Endodermal cell (in vitro differentiated cells): Measurements from ENCODE around the gene HLA-B. TPM values are rescaled to one million over a fixed set of nuclear protein-coding genes. Genes with fewer than 3 reads are reported as not detected.

Experiments
- DNase-seq: peaks from one replicate; pipeline ENCODE4 v3.0.0-alpha.2; 2017
- H3K27ac ChIP-seq: 2 replicates; pipeline ENCODE4 v1.5.1; 2013; ENCODE audit warnings: mild to moderate bottlenecking, low read depth, low read length, moderate library complexity
- H3K27me3 ChIP-seq: 2 replicates; pipeline ENCODE4 v1.6.1; 2013; ENCODE audit warnings: mild to moderate bottlenecking, low read length, moderate library complexity; ENCODE audit not compliant: insufficient read depth, control insufficient read depth, poor library complexity, severe bottlenecking
- H3K36me3 ChIP-seq: 2 replicates; pipeline ENCODE4 v1.7.0; 2013; ENCODE audit warnings: mild to moderate bottlenecking, low read length, moderate library complexity; ENCODE audit not compliant: control insufficient read depth, insufficient read depth
- H3K4me1 ChIP-seq: one replicate; pipeline ENCODE4 v1.7.0; 2013; ENCODE audit warnings: low read length; ENCODE audit not compliant: control insufficient read depth, insufficient read depth
- H3K4me3 ChIP-seq: 2 replicates; pipeline ENCODE4 v1.5.1; 2013; ENCODE audit warnings: mild to moderate bottlenecking, low read length, moderate library complexity
- H3K9ac ChIP-seq: 2 replicates; pipeline ENCODE4 v1.6.1; 2013; ENCODE audit warnings: mild to moderate bottlenecking, low read length, moderate library complexity; ENCODE audit not compliant: poor library complexity, severe bottlenecking; ENCODE audit errors: extremely low read depth
- H3K9me3 ChIP-seq: 2 replicates; pipeline ENCODE4 v1.6.1; 2013; ENCODE audit warnings: mild to moderate bottlenecking, low read length, moderate library complexity; ENCODE audit not compliant: control insufficient read depth
- H3K27ac Mint-ChIP-seq: 2 replicates; pipeline ENCODE4 v1.8.0; 2020; ENCODE audit warnings: mixed read lengths
- H3K27me3 Mint-ChIP-seq: 2 replicates; pipeline ENCODE4 v1.8.0; 2021; ENCODE audit warnings: mild to moderate bottlenecking, mixed read lengths; ENCODE audit not compliant: insufficient read depth
- H3K36me3 Mint-ChIP-seq: 2 replicates; pipeline ENCODE4 v1.8.0; 2020; ENCODE audit warnings: low read depth, mixed read lengths
- H3K4me1 Mint-ChIP-seq: 2 replicates; pipeline ENCODE4 v1.8.0; 2020; ENCODE audit warnings: mixed read lengths
- H3K4me3 Mint-ChIP-seq: 2 replicates; pipeline ENCODE4 v1.8.0; 2020; ENCODE audit warnings: mild to moderate bottlenecking, moderate library complexity, mixed read lengths
- H3K9me3 Mint-ChIP-seq: 2 replicates; pipeline ENCODE4 v1.8.0; 2020; ENCODE audit warnings: mild to moderate bottlenecking, mixed read lengths
- CTCF ChIP-seq: fragments of 200-600 bp; sonication (generic); conservative IDR thresholded peaks from 2 replicates; pipeline ENCODE4 v1.5.0; 2021; ENCODE audit warnings: antibody characterized with exemption, mild to moderate bottlenecking
- WGBS, 2 experiments: methylation state at CpG; one replicate each; pipeline versions ENCODE4 v1.1.5 to v1.1.7; 2013; ENCODE audit warnings: missing lambda C conversion rate in 2 of 2, mixed read lengths in 1 of 2; ENCODE audit not compliant: insufficient coverage in 1 of 2, insufficient read length in 1 of 2; 5-methylcytosine and 5-hydroxymethylcytosine counted together
- total RNA-seq, 2 donors: library from RNA; stranded (reverse); fragmentation: NEBNext Ultra II Directional in 1 of 2; extraction: Animal tissue kit (Norgen Biotek cat#: 25700) in 1 of 2; gene quantifications; 2 replicates in 1 of 2; 3 replicates in 1 of 2; pipeline ENCODE4 v1.2.1, GENCODE V29; 2021

HLA-B gene
- total RNA-seq, 2 donors from 2014 or later: 194 to 1,067 TPM

GRCh38 chr6:31340228-31340627 lies 16.8 kb downstream of the HLA-B start:
- H3K27ac ChIP-seq: no peak overlapping the region
- H3K9me3 ChIP-seq: peaks cover 60% of the 10 kb centered on the region
- H3K27ac Mint-ChIP-seq: no peak overlapping the region

GRCh38 chr6:31339210-31339609 lies 17.8 kb downstream of the HLA-B start:
- Mint-ChIP-seq H3K36me3 (peaks cover 8% of the 10 kb centered on the region), H3K27ac (no peak overlapping the region), H3K4me1 (peaks cover 4% of the 10 kb centered on the region), H3K9me3 (peaks cover 75% of the 10 kb centered on the region), H3K4me3 (no peak overlapping the region), H3K27me3 (peaks cover 34% of the 10 kb centered on the region)
- no peak for DNase-seq
- WGBS, 2 experiments: 50 to 70% methylated on average over 1 to 3 of the region's 3 CpGs
- Histone ChIP-seq H3K4me3 (no peak overlapping the region), H3K9me3 (peaks cover 61% of the 10 kb centered on the region), H3K36me3 (no peaks in the 10 kb centered on the region), H3K27me3 (no peaks in the 10 kb centered on the region), H3K9ac (no peak overlapping the region), H3K4me1 (no peaks in the 10 kb centered on the region), H3K27ac (no peak overlapping the region)
- no peak for TF ChIP-seq CTCF

More at GRCh38 chr6:31340228-31340627, 16.8 kb downstream of the HLA-B start:
- DNase-seq: no peak
- Histone ChIP-seq H3K9ac (no peak overlapping the region), H3K4me3 (no peak overlapping the region), H3K36me3 (no peaks in the 10 kb centered on the region), H3K4me1 (peaks cover 4% of the 10 kb centered on the region), H3K27me3 (no peaks in the 10 kb centered on the region)
- no peak for TF ChIP-seq CTCF
- H3K9me3 Mint-ChIP-seq: peaks cover 65% of the 10 kb centered on the region
- peaks cover 8% of the 10 kb centered on the region for H3K36me3 Mint-ChIP-seq
- peaks cover 26% of the 10 kb centered on the region for H3K27me3 Mint-ChIP-seq
- H3K4me3 Mint-ChIP-seq: no peak overlapping the region
- H3K4me1 Mint-ChIP-seq: peaks cover 13% of the 10 kb centered on the region

GRCh38 chr6:31336896-31337496 lies 20.0 kb downstream of the HLA-B start:
- Histone ChIP-seq H3K4me1 (no peaks in the 10 kb centered on the region), H3K9ac (no peak overlapping the region), H3K27ac (no peak overlapping the region), H3K9me3 (peaks cover 65% of the 10 kb centered on the region), H3K36me3 (no peaks in the 10 kb centered on the region), H3K4me3 (no peak overlapping the region), H3K27me3 (no peaks in the 10 kb centered on the region)
- H3K27ac Mint-ChIP-seq: no peak overlapping the region
- TF ChIP-seq CTCF: no peak
- DNase-seq: no peak
- no peaks in the 10 kb centered on the region for H3K4me1 Mint-ChIP-seq
- peaks cover 8% of the 10 kb centered on the region for H3K36me3 Mint-ChIP-seq
- peaks cover 72% of the 10 kb centered on the region for H3K9me3 Mint-ChIP-seq
- 81 to 85% methylated on average over 2 to 3 of the region's 3 CpGs for WGBS, 2 experiments
- no peak overlapping the region for H3K4me3 Mint-ChIP-seq
- peaks cover 40% of the 10 kb centered on the region for H3K27me3 Mint-ChIP-seq
